A172 (cell line): Measurements from ENCODE around the gene TRIM52. TPM values are rescaled to one million over a fixed set of nuclear protein-coding genes. Genes with fewer than 3 reads are reported as not detected.
A peak's percentile ranks its signal among the peaks of the same experiment; 100 is the strongest.

Source experiments
- DNase-seq: peaks from one replicate; pipeline ENCODE4 v3.0.0-alpha.2; 2015; ENCODE audit warnings: low spot score
- total RNA-seq: library from RNA; depleted of rRNA; stranded (reverse); fragments of >200 nt; shearing (Covaris generic); gene quantifications from 2 replicates; pipeline ENCODE4 v1.2.3, GENCODE V29; 2014

The TRIM52 gene
- total RNA-seq, 1 experiment from 2014 or later = 13.2 TPM

DNA sequence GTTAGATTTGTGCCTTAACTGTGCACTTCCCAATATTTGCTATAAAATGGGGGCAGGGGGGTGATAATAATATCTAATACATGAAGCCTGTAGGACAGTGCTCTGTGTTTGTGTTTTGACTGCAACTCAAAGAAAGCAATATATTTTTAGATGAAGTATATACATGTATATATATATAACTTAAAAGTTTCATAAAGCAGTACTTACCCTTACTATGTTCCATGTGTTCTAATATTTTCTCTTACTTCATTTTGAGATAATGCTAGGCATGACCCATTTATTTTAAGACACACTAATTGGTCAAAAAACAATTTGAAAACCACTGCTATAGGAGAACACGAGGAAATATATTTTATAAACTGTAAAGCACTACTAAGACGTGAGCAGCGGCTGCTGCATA is 2.4 kb downstream of the TRIM52 start:
- no peak for DNase-seq

DNA sequence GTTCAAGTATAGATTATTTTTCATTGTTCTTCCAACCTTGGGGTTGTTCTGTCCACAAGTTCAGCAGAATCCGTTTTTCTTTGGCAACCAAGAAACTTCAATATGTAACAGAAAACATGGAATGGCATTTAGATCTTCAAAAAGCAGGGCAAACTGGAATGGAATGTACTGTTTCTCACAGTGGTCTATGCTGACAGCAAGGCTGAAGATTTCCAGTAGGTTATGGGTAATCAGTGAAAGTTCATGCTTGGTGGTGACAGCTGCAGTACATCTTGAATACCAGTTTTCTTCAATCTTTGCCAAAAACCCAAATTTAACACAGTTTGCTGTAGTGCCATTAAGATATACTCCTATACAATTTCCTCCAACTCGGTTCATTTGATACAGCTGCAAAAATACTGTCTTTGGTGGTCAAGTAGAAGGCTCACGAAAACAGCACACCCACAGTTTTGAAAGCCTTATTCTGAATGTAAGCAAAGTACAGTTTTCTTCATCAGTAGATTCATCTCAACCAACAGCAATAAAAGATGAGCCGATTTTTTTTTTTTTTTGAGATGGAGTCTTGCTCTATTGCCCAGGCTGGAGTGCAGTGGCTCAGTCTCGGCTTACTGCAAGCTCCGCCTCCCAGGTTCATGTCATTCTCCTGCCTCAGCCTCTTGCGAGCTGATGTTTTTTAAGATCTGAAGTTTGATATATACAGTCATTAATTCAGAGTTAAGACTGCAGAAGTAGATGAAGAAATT is 4.9 kb downstream of the TRIM52 start:
- no peak for DNase-seq

DNA sequence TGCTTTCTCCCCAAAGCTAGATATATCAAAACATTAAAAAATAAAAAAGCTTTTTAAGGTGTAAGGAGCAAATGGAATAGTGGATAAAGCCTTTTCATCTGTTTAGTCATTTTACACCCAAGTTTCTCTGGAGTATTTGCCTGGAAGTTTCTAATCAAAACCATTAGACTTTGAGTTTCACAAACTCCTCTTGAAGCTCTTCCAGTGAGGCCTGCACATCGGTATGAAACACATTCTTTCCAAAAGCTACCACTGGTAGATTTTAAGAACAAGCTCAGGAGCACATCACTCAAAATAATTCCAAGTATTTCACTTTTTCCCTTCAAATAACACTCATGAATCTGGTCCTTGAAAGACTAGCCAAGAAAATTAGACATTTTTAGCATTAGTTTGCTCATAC is 5.7 kb downstream of the TRIM52 start:
- no peak for DNase-seq

DNA sequence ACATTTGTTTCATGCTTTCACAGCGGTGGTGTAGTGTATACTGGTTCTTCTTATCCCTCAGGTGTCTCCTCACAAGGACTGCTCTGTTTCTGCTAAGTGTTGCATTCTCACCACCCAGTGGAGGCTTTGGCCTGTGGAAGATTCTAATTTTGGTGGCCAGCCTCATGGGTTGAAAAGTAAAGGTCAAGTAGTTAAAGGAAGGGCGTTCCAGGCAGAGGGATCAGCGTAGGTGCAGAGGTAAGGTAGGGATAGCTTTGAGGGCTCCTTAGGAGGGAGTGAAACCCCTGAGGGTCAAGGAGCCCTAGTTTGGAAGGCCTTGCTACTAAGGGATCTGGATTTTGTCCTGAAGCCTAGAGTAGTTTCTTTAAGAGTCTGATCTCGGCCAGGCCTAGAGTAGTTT is 12.7 kb downstream of the TRIM52 start:
- no peak for DNase-seq

DNA sequence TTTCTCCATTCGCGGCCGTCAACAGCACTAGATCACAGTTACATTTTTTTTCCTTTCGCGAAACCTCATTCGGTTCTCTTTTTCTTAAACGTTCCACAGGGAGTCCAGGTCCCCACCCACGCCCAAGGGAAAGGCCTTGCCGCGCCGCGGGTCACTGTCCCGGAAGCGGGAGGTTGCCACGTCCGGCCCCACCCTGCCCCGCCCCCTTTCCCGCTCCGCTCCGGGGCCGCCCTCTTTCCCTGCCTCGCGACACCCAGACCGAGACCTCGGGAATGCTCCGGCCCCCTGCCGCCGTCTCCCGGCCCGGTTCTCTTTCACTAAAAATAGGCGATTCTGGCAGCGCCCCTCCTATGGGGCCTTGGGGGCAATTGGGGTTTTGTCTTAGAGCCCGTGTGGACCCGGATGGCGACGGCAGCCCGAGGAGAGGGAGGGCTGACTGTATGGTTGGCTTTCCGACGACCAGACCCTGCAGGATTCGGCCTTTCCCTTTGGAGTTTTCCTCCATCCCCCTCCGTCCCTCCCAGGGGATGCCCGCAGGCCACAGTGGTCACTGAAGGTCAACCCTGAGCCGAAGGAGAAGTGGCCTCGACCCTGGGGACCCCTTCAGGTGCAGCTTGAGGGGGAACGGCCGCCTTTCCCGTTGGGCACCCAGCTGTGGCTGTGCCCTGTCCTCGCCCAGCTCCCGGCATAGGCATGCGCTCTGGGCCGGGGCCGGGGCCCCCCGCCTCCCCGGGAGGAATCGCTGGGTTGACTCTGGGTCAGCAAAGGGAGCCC is 14.5 kb downstream of the TRIM52 start:
- DNase-seq = peak; percentile 79

DNA sequence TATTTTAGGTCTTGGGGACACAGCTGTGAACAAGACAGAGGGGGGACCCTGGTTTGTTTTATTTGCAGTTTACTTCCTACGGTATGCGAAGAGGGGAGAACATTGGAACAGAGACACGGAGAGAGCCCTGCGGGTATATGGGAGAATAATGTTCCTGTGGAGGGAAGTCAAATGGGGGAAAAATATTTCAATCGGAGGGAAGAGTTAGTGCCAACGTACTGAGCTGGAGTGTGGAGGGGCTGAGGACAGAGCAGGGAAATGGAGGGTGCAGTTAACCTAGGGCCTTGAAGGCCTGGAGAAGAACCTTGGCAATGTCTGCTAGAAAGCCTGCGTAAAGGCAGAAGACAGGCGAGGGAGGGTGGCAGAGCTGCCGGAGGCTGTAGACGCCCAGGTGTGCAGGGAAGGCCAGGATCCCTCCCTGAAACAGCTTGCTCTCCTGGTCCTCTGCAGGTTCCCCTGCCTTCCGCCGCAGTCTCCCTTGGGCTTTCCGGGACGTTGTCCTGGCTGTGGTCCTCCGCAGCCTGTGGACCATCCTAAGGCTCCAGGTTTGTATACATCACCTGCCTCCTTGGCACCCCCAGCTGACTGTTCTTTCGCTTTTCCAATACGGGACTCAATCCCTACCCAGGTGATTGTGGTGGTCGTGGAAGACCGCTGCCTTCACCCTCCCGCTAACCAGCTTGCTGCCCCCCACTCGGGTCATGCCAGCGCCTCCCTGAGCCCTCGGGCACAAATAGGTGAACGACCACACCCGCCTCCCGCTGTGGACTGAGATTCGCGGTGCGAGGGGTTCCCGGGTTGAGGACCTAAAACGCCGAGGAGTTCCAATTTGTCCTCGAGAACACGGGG is 15.3 kb downstream of the TRIM52 start:
- no peak for DNase-seq

DNA sequence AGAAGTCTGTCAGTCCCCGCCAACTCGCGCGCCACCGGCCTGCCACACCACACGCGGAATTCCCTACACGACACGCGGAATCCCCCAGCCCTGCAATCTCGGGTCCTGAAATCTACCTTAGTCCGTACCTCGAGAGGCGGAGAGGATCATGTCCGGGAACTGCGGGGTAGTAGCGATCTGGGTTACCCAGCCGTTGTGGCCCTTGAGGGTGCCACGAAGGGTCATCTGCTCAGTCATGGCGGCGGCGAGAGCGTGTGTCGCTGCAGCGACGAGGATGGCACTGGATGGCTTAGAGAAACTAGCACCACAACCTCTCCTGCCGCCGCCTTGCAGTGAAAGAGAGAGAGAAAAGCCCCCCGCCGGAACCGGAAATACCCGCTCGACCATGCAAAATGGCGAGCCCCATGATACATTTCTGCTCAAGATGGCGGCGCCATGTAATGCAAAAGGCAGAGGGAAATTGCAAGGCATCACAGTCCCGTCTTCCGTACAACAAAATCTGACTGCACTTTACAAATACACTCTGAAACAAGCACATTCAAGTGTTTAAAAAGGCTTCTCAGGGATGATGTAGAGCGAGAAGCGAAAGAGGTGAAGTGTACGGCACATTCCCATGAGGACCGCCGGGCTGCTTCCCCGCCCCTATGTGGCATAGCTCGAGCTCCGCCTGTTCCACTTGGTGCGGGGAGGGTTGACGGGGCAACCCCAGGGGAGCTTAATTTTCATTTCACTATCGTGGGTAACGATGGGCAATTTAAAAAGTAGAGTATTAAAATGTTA is 17.2 kb downstream of the TRIM52 start, which contains the start of gene RACK1:
Gene RACK1 (minus strand): TSS at position 343 of the 780 bp plus-strand sequence. CDS start 106 bp downstream, at position 237.
- DNase-seq = peak; percentile 91

DNA sequence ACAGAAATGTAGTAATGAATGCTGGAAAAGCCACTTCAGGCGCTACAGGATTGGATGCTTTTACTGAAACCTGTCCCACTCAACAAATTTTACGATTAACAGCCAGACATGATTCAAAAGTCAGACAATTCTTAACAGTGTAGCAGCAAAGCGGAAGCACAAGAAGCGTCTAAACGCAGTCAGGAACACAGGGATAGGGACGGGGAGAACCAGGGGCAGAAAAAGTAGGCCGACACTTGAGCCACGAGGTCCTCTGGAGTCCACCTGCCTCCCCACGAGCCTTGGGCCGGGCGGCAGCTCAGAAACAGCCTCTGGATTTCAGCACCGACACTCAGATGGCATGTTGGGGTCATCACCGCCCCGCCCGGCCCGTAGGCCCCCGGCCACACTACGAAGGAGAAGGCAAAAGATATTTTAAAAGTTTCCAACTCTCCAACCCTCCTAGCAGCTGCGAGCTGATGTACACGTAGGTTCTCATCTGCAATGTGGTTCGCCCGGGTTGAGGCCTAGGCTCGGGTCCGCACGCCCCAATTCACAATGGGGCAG is 17.9 kb downstream of the TRIM52 start:
- DNase-seq = no peak

DNA sequence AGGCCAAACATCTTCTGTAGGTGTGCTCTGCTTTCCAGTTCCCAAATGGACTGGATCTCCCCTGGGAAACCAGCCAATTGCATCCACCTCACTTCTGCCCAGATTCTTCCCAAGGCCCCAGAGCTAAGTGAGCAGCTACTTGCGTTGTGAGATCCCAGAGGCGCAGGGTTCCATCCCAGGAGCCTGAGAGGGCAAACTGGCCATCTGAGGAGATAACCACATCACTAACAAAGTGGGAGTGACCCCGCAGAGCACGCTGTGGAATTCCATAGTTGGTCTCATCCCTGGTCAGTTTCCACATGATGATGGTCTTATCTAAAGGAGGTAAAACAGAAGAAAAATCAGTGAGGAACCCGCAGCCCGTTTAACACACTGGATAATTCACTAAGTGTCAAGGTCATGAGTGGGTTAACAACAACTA is 18.9 kb downstream of the TRIM52 start:
- DNase-seq = no peak

DNA sequence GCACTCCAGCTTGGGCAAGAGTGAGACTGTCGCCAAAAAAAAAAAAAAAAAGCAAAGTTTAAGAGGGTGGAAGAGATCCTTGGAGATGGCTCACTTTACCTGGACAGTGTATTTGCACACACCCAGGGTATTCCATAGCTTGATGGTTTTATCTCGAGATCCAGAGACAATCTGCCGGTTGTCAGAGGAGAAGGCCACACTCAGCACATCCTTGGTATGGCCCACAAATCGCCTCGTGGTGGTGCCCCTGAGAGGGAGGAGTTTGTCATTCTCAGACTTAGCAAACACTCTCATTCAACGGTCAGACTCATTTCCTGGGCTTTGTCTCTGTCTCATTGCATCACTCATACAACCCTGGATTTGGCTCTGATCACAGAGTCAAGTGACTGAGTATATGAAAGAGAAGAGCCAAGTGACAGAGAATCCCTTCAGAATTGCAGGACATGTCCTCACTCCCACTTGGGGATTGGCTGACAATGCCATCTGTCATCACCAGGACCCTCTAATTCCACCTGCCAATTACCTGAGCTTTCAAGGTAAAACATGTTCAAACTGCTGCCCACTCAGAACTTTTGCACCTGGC is 19.5 kb downstream of the TRIM52 start:
- DNase-seq = peak; percentile 82

DNA sequence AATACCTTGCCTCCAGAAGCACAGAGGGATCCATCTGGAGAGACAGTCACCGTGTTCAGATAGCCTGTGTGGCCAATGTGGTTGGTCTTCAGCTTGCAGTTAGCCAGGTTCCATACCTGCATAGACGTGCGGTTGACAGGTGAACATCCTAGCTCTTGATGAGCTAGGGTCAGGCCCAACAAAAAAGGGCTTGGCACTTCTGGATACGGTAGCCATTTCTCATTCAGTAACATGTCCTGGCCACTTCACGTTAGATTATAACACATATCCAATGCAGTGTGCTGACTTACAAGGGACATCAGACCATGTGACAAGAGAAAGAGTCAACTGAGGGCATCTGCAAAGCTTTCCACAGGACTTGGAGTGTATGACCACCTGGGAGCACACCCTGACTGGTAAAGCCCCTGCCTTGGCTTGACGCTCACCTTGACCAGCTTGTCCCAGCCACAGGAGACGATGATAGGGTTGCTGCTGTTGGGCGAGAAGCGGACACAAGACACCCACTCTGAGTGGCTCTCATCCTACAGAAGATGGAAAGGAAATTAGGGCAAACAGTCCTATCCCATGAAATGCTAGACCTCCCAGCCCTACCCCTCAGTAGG is 21.8 kb downstream of the TRIM52 start:
- no peak for DNase-seq

DNA sequence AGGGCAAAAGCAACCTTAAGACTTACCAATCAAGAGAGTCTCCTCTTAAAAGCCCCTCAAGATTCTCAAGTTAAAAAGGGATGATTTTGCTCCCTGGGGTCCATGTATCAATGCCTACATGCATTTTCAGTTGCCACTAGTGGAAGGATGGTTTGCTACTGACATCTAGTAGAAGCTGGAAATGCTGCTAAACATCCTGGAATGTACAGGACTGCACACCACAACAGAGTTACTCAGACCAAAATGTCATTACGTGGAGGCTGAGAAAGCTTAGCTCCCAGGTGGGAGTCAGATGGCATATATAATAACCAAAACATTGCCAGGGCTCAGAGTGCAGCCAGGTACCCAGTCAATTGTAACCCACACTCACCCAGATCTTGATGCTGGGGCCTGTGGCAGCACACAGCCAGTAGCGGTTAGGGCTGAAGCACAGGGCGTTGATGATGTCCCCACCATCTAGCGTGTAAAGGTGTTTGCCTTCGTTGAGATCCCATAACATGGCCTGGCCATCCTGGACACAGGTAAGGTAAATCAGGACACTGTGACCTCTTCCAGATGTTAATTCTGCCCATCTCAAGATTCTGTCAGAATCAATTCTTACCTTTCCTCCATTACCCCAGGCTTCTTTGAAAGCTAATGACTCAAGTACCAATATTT is 23.1 kb downstream of the TRIM52 start:
- DNase-seq = no peak

DNA sequence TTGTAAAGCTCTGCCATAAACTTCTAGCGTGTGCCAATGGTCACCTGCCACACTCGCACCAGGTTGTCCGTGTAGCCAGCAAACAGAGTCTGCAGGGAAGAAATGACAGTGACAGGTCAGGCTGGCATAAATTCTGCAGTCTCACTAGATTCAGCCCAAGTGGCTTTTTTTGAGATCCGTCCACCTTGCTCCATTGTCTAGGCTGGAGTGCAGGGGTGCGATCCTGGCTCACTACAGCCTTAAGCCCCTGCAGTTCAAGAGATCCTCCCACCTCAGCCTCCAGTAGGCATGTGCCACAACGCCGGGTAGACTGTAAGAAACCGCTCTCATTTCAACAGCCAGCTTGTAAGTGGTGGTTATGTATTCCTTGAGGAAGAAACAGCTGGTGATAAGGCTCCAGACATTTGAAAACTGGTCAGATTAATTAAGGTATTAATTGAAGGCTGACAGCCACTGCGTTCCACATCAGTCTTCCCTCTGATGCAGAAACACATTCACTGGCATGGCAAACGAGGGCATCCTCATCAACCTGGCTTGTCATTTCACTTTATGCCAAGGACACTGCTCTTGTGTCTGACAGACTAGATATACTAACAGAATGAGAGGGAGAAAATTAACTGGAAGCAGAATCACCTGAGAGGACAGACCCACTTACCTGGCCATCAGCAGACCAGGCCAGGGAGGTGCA is 23.8 kb downstream of the TRIM52 start:
- no peak for DNase-seq

DNA sequence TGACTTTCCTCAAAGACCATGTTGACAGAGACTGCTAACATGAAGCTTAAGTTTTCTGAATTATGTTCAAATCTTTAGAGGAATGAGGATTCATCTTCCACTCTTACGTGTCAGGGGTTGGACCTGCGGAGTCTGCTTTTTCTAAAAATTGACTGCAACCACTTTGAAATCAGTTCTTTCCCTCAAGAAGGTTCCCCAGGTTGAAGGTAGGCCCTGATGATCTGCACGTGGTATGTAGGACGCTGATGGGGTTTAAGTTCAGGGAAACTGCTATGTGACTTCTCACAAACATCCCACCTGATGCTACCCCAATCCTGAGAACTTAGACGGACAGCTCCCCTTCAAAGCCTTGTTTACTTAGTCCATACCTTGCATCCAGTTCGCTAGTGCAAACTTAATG is 24.5 kb downstream of the TRIM52 start:
- DNase-seq = no peak

DNA sequence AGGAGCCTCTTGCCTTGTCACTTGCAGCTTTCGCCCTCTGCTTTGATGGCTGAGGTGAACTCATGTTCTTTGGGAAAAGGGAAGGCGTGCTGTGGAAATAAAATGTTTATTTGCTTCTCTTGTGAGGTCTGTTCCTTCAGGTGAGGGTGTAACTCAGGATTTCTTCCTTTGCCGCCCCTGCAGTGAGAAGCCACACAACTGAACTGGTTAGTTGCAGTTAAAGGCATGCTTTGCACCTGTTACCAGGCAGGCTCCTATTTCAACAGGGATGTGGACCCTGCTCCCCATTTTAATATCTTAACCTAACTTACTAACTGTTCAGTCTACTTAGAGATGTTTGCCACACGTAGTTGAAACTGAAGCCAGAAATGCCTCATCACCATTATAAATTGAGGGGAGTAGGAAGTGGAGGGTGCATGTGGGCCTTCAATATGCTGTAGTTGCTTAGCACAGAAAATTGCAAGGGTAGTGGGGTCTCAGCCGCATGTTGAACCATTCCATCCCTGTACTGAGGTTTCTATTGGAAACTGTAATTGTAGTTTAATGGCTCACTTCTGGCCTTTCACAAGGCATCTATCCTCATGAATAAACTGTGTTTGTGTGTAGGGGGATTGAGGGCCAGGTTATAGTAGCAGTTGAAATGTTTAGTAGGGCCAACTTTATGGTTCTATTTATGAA is 25.1 kb downstream of the TRIM52 start:
- no peak for DNase-seq

DNA sequence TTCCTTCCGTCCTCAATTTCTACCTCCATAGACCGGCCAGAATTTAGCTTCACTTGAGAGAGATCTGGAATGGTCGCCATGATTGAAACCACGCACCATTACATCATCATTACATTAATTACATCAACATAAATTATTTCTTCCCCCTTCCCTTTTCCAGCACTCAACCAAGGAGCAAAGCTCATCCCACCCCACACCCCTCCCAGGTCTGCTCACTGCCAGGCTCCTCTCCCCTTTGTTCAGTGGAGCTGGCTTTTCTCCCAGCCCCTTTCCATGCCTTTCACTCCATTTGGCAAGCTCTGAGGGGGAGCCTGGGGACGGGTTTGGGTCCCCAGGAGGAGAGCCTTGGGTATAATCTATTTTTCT is 25.6 kb downstream of the TRIM52 start:
- no peak for DNase-seq

DNA sequence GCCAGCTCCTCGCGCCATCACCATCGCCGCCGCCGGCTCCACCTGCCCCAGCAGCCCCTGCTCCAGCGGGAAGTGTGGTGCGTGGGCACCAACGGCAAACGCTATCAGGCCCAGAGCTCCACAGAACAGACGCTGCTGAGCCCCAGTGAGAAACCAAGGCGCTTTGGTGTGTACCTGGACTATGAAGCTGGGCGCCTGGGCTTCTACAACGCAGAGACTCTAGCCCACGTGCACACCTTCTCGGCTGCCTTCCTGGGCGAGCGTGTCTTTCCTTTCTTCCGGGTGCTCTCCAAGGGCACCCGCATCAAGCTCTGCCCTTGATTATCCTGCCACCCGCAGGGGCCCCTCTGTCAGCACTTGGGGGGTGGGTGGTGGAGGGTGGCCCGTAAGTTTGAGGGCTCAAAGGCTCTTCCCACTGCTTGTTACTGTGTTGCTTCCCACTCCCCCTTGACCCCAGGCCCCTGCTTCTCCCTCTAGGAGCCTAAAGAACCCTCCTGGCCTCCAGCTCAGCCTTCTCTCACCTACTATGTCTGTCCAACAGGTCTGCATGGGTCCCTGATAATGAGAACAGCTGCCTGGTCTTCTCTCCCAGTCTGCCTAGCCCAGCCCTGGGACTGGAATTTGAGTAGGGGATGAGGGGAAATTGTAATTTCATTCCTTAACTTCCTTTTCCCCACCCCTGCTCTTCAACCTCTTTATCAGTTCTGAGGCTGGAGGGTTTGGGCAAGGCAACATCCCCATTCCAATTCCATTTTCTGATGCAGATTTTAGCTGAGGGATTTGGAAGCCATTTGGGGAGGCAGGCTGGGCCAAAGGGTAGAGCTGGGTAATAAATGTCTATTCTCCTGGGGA is 26.3 kb downstream of the TRIM52 start:
- DNase-seq = no peak
